HepG2 (cell line): ENCODE results near the gene COG1. TPM values are rescaled to one million over a fixed set of nuclear protein-coding genes. Genes with fewer than 3 reads are reported as not detected.

ENCODE experiments used
- ARNT ChIP-seq: fragments of 450-650 bp; IDR thresholded peaks from 2 replicates; pipeline ENCODE4 v1.6.1; 2017
- EED ChIP-seq: sonication (generic); formaldehyde crosslinking; IDR thresholded peaks from 2 replicates; pipeline ENCODE4 v1.5.0; 2020; ENCODE audit warnings: mild to moderate bottlenecking, missing genetic modification reagents
- EHMT2 ChIP-seq: fragments of 200-600 bp; sonication (generic); IDR thresholded peaks from 2 replicates; pipeline ENCODE4 v1.7.0; 2017; ENCODE audit warnings: antibody characterized with exemption, low read depth, low read length, borderline replicate concordance
- KLF9 ChIP-seq: IDR thresholded peaks from 2 replicates; pipeline ENCODE4 v1.6.1; 2016; ENCODE audit warnings: low read depth
- NFKB2 ChIP-seq: sonication (generic); formaldehyde crosslinking; IDR thresholded peaks from 2 replicates; pipeline ENCODE4 v1.4.0; 2020; ENCODE audit warnings: missing genetic modification reagents, borderline replicate concordance
- NRL ChIP-seq: sonication (generic); formaldehyde crosslinking; IDR thresholded peaks from 2 replicates; pipeline ENCODE4 v1.5.0; 2020; ENCODE audit warnings: missing genetic modification reagents, mild to moderate bottlenecking, moderate library complexity, borderline replicate concordance
- PAX8 ChIP-seq: sonication (generic); formaldehyde crosslinking; IDR thresholded peaks from 2 replicates; pipeline ENCODE4 v1.8.0; 2022; ENCODE audit warnings: mild to moderate bottlenecking, missing genetic modification reagents, borderline replicate concordance
- ZFP1 ChIP-seq: IDR thresholded peaks from 2 replicates; pipeline ENCODE4 v1.6.1; 2016
- ZNF446 ChIP-seq: sonication (generic); formaldehyde crosslinking; IDR thresholded peaks from 2 replicates; pipeline ENCODE4 v1.5.0; 2020; ENCODE audit warnings: mild to moderate bottlenecking, missing genetic modification reagents
- ZNF615 ChIP-seq: sonication (generic); formaldehyde crosslinking; IDR thresholded peaks from 2 replicates; pipeline ENCODE4 v1.5.0; 2020; ENCODE audit warnings: mild to moderate bottlenecking, missing genetic modification reagents, borderline replicate concordance
- ZSCAN22 ChIP-seq: sonication (generic); formaldehyde crosslinking; IDR thresholded peaks from 2 replicates; pipeline ENCODE4 v1.4.0; 2020; ENCODE audit warnings: mild to moderate bottlenecking, missing genetic modification reagents
- ZSCAN9 ChIP-seq: IDR thresholded peaks from 2 replicates; pipeline ENCODE4 v1.6.1; 2016; ENCODE audit warnings: borderline replicate concordance
- polyA plus RNA-seq, 8 experiments: library from polyadenylated mRNA; depleted of rRNA in 3 of 8; stranded (reverse) in 7 of 8; unstranded in 1 of 8; fragments of >200 nt; fragmentation: Illumina TruSeq in 4 of 8; extraction: Trizol in 4 of 8; gene quantifications; 2 replicates each; pipeline versions ENCODE4 v1.2.1 to v1.2.3, GENCODE V29; 2011 to 2016; ENCODE audit warnings: low read depth in 4 of 8, missing spikeins in 1 of 8, mixed read lengths in 1 of 8; ENCODE audit not compliant: insufficient read depth in 1 of 8
- total RNA-seq, 5 experiments: library from RNA; depleted of rRNA; stranded (reverse); fragments of >200 nt; fragmentation: Illumina TruSeq; extraction: Trizol; gene quantifications; 2 replicates each; pipeline ENCODE4 v1.2.3, GENCODE V29; 2016; ENCODE audit warnings: low read depth in 1 of 5
- TF ChIP-seq, protein P1 (sequence below): sonication (generic); formaldehyde crosslinking; IDR thresholded peaks from 2 replicates; pipeline ENCODE4 v1.4.0; 2020; ENCODE audit warnings: mild to moderate bottlenecking, missing genetic modification reagents
- TF ChIP-seq, protein P2 (sequence below): sonication (generic); formaldehyde crosslinking; IDR thresholded peaks from 2 replicates; pipeline ENCODE4 v1.4.0; 2020; ENCODE audit warnings: mild to moderate bottlenecking, missing genetic modification reagents
- TF ChIP-seq, protein P3 (sequence below): sonication (generic); formaldehyde crosslinking; IDR thresholded peaks from 2 replicates; pipeline ENCODE4 v1.8.0; 2022; ENCODE audit warnings: missing genetic modification reagents, mild to moderate bottlenecking, borderline replicate concordance
- TF ChIP-seq, protein P4 (sequence below): sonication (generic); formaldehyde crosslinking; IDR thresholded peaks from 2 replicates; pipeline ENCODE4 v1.4.0; 2020; ENCODE audit warnings: missing genetic modification reagents
- TF ChIP-seq, protein P5 (sequence below): fragments of 450-650 bp; IDR thresholded peaks from 2 replicates; pipeline ENCODE4 v1.6.1; 2017; ENCODE audit warnings: mild to moderate bottlenecking

COG1 gene
- total and polyA plus RNA-seq, 2 of the 13 experiments (the other 11 are each of a cell fraction or from before 2014, with no cell fraction given) = 36.6 to 39.7 TPM

DNA sequence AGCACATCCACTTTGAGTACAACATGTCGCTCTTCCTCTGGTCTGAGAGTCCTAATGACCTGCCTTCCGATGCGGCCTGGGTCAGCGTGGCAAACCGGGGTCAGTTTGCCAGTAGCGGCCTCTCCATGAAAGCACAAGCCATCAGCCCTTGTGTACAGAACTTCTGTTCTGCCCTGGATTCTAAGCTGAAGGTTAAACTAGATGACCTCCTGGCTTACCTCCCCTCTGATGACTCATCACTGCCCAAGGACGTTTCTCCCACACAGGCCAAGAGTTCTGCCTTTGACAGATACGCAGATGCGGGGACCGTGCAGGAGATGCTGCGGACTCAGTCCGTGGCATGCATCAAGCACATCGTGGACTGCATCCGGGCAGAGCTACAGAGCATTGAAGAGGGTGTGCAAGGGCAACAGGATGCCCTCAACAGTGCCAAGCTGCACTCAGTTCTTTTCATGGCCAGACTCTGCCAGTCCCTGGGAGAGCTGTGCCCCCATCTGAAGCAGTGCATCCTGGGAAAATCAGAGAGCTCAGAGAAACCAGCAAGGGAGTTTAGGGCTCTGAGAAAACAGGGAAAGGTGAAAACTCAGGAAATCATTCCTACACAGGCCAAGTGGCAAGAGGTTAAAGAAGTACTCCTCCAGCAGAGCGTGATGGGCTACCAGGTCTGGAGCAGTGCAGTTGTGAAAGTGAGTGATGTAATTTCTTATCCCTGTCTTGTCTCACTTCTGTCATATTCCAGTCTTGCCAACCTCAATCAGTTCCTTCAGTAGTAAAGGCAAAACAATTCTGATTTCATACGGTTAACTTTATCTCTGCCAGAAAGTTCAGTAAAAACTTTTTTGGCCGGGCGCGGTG lies 8.6 kb downstream of the COG1 start (continued):
- no peak for TF ChIP-seq ZNF446 (CRISPR knock-in tag)
- peak; percentile 19; the same call in 1 of the 2 replicates for TF ChIP-seq ZNF615 (CRISPR knock-in tag)
- TF ChIP-seq, protein P1, sequence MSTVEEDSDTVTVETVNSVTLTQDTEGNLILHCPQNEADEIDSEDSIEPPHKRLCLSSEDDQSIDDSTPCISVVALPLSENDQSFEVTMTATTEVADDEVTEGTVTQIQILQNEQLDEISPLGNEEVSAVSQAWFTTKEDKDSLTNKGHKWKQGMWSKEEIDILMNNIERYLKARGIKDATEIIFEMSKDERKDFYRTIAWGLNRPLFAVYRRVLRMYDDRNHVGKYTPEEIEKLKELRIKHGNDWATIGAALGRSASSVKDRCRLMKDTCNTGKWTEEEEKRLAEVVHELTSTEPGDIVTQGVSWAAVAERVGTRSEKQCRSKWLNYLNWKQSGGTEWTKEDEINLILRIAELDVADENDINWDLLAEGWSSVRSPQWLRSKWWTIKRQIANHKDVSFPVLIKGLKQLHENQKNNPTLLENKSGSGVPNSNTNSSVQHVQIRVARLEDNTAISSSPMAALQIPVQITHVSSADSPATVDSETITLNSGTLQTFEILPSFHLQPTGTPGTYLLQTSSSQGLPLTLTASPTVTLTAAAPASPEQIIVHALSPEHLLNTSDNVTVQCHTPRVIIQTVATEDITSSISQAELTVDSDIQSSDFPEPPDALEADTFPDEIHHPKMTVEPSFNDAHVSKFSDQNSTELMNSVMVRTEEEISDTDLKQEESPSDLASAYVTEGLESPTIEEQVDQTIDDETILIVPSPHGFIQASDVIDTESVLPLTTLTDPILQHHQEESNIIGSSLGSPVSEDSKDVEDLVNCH (CRISPR knock-in tag) = no peak
- TF ChIP-seq ZSCAN9 (CRISPR knock-in tag) = peak; percentile 50; the same call in 1 of the 2 replicates
- TF ChIP-seq ZFP1 = peak; percentile 84
- TF ChIP-seq, protein P2, sequence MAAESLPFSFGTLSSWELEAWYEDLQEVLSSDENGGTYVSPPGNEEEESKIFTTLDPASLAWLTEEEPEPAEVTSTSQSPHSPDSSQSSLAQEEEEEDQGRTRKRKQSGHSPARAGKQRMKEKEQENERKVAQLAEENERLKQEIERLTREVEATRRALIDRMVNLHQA (CRISPR knock-in tag) = no peak
- TF ChIP-seq ARNT = no peak
- TF ChIP-seq KLF9 (CRISPR knock-in tag) = no peak
- TF ChIP-seq EHMT2 = no peak; the same call in 1 of the 2 replicates
- no peak for TF ChIP-seq PAX8 (CRISPR knock-in tag)
- TF ChIP-seq NFKB2 (CRISPR knock-in tag) = no peak; the same call in 1 of the 2 replicates
- TF ChIP-seq, protein P3, sequence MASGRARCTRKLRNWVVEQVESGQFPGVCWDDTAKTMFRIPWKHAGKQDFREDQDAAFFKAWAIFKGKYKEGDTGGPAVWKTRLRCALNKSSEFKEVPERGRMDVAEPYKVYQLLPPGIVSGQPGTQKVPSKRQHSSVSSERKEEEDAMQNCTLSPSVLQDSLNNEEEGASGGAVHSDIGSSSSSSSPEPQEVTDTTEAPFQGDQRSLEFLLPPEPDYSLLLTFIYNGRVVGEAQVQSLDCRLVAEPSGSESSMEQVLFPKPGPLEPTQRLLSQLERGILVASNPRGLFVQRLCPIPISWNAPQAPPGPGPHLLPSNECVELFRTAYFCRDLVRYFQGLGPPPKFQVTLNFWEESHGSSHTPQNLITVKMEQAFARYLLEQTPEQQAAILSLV = peak; percentile 78
- TF ChIP-seq NRL (CRISPR knock-in tag) = peak; percentile 89; the same call in 1 of the 2 replicates
- TF ChIP-seq, protein P4, sequence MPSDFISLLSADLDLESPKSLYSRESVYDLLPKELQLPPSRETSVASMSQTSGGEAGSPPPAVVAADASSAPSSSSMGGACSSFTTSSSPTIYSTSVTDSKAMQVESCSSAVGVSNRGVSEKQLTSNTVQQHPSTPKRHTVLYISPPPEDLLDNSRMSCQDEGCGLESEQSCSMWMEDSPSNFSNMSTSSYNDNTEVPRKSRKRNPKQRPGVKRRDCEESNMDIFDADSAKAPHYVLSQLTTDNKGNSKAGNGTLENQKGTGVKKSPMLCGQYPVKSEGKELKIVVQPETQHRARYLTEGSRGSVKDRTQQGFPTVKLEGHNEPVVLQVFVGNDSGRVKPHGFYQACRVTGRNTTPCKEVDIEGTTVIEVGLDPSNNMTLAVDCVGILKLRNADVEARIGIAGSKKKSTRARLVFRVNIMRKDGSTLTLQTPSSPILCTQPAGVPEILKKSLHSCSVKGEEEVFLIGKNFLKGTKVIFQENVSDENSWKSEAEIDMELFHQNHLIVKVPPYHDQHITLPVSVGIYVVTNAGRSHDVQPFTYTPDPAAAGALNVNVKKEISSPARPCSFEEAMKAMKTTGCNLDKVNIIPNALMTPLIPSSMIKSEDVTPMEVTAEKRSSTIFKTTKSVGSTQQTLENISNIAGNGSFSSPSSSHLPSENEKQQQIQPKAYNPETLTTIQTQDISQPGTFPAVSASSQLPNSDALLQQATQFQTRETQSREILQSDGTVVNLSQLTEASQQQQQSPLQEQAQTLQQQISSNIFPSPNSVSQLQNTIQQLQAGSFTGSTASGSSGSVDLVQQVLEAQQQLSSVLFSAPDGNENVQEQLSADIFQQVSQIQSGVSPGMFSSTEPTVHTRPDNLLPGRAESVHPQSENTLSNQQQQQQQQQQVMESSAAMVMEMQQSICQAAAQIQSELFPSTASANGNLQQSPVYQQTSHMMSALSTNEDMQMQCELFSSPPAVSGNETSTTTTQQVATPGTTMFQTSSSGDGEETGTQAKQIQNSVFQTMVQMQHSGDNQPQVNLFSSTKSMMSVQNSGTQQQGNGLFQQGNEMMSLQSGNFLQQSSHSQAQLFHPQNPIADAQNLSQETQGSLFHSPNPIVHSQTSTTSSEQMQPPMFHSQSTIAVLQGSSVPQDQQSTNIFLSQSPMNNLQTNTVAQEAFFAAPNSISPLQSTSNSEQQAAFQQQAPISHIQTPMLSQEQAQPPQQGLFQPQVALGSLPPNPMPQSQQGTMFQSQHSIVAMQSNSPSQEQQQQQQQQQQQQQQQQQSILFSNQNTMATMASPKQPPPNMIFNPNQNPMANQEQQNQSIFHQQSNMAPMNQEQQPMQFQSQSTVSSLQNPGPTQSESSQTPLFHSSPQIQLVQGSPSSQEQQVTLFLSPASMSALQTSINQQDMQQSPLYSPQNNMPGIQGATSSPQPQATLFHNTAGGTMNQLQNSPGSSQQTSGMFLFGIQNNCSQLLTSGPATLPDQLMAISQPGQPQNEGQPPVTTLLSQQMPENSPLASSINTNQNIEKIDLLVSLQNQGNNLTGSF (CRISPR knock-in tag) = no peak
- no peak for TF ChIP-seq ZSCAN22
- TF ChIP-seq EED = no peak
- TF ChIP-seq, protein P5, sequence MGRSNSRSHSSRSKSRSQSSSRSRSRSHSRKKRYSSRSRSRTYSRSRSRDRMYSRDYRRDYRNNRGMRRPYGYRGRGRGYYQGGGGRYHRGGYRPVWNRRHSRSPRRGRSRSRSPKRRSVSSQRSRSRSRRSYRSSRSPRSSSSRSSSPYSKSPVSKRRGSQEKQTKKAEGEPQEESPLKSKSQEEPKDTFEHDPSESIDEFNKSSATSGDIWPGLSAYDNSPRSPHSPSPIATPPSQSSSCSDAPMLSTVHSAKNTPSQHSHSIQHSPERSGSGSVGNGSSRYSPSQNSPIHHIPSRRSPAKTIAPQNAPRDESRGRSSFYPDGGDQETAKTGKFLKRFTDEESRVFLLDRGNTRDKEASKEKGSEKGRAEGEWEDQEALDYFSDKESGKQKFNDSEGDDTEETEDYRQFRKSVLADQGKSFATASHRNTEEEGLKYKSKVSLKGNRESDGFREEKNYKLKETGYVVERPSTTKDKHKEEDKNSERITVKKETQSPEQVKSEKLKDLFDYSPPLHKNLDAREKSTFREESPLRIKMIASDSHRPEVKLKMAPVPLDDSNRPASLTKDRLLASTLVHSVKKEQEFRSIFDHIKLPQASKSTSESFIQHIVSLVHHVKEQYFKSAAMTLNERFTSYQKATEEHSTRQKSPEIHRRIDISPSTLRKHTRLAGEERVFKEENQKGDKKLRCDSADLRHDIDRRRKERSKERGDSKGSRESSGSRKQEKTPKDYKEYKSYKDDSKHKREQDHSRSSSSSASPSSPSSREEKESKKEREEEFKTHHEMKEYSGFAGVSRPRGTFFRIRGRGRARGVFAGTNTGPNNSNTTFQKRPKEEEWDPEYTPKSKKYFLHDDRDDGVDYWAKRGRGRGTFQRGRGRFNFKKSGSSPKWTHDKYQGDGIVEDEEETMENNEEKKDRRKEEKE = no peak
